Neuronal stem cell (in vitro differentiated cells): Measurements from ENCODE around the gene ZNG1B.
"Not testable (repeated sequence)": the region's sequence is repeated elsewhere in the genome, so short reads cannot be mapped to it uniquely, and the experiment has no call there.

Experiments used
- DNase-seq: peaks from one replicate; pipeline ENCODE4 v3.0.0-alpha.2; 2013; ENCODE audit warnings: low spot score
- H2AFZ ChIP-seq: one replicate; pipeline ENCODE4 v1.6.1; 2013; ENCODE audit warnings: mild to moderate bottlenecking, low read length, inconsistent platforms
- H2AK5ac ChIP-seq: 2 replicates; pipeline ENCODE4 v1.6.1; 2013; ENCODE audit warnings: low read depth, mild to moderate bottlenecking, inconsistent platforms, low read length, moderate library complexity, mixed read lengths
- H2BK120ac ChIP-seq: 2 replicates; pipeline ENCODE4 v1.6.1; 2013; ENCODE audit warnings: low read depth, mild to moderate bottlenecking, inconsistent platforms, low read length, moderate library complexity, mixed read lengths
- H2BK12ac ChIP-seq: one replicate; pipeline ENCODE4 v1.6.1; 2013; ENCODE audit warnings: low read length, inconsistent platforms
- H2BK15ac ChIP-seq: 2 replicates; pipeline ENCODE4 v1.6.1; 2013; ENCODE audit warnings: mild to moderate bottlenecking, low read length, inconsistent platforms, mixed read lengths
- H2BK5ac ChIP-seq: one replicate; pipeline ENCODE4 v1.6.1; 2013; ENCODE audit warnings: inconsistent platforms, mild to moderate bottlenecking, low read length, moderate library complexity
- H3K14ac ChIP-seq: one replicate; pipeline ENCODE4 v1.6.1; 2013; ENCODE audit warnings: low read length, inconsistent platforms
- H3K18ac ChIP-seq: 2 replicates; pipeline ENCODE4 v1.6.1; 2013; ENCODE audit warnings: low read length, inconsistent platforms
- H3K23ac ChIP-seq: 2 replicates; pipeline ENCODE4 v1.6.1; 2013; ENCODE audit warnings: low read depth, mild to moderate bottlenecking, mixed read lengths, low read length, inconsistent platforms; ENCODE audit not compliant: poor library complexity
- H3K27ac ChIP-seq: replicated peaks from 3 replicates; pipeline ENCODE4 v1.5.1; 2013; ENCODE audit warnings: low read length, inconsistent platforms
- H3K27me3 ChIP-seq, 3 experiments: 2 replicates each; pipeline ENCODE4 v1.6.1; 2013; ENCODE audit warnings: low read length in 3 of 3, mild to moderate bottlenecking in 2 of 3, inconsistent platforms in 1 of 3, low read depth in 1 of 3, mixed read lengths in 1 of 3, moderate library complexity in 1 of 3; ENCODE audit not compliant: control insufficient read depth in 3 of 3, insufficient read depth in 3 of 3
- H3K36me3 ChIP-seq, 2 donors: replicated peaks in 1 of 2; 2 replicates each; pipeline ENCODE4 v1.6.1; 2013; ENCODE audit warnings: low read length in 2 of 2; ENCODE audit not compliant: control insufficient read depth in 2 of 2, insufficient read depth in 2 of 2
- H3K4ac ChIP-seq: 2 replicates; pipeline ENCODE4 v1.6.1; 2013; ENCODE audit warnings: inconsistent platforms, mild to moderate bottlenecking, low read length, moderate library complexity
- H3K4me1 ChIP-seq, 2 donors: 1 replicate in 1 of 2; 2 replicates in 1 of 2; pipeline ENCODE4 v1.6.1; 2013; ENCODE audit warnings: low read length in 2 of 2, low read depth in 1 of 2; ENCODE audit not compliant: control insufficient read depth in 2 of 2, insufficient read depth in 1 of 2
- H3K4me2 ChIP-seq: one replicate; pipeline ENCODE4 v1.6.1; 2013; ENCODE audit warnings: mild to moderate bottlenecking, low read length, inconsistent platforms; ENCODE audit not compliant: insufficient read depth, poor library complexity, severe bottlenecking
- H3K4me3 ChIP-seq, 2 donors: 2 replicates each; pipeline ENCODE4 v1.5.1; 2013; ENCODE audit warnings: low read length in 2 of 2, mild to moderate bottlenecking in 2 of 2, inconsistent platforms in 1 of 2, moderate library complexity in 1 of 2
- H3K79me1 ChIP-seq: one replicate; pipeline ENCODE4 v1.6.1; 2013; ENCODE audit warnings: low read depth, mild to moderate bottlenecking, inconsistent platforms, low read length, moderate library complexity
- H3K9ac ChIP-seq: one replicate; pipeline ENCODE4 v1.6.1; 2013; ENCODE audit warnings: mild to moderate bottlenecking, low read depth, low read length, inconsistent platforms; ENCODE audit not compliant: poor library complexity
- H3K9me3 ChIP-seq, 2 donors: replicated peaks in 1 of 2; 2 replicates each; pipeline versions ENCODE3 to v1.6.1; 2013; ENCODE audit warnings: low read length in 2 of 2, mild to moderate bottlenecking in 2 of 2, inconsistent platforms in 1 of 2, low read depth in 1 of 2, mixed read lengths in 1 of 2, moderate library complexity in 1 of 2; ENCODE audit not compliant: control insufficient read depth in 2 of 2, insufficient read depth in 1 of 2
- H4K8ac ChIP-seq: one replicate; pipeline ENCODE4 v1.6.1; 2013; ENCODE audit warnings: low read depth, mild to moderate bottlenecking, inconsistent platforms, low read length, moderate library complexity
- H4K91ac ChIP-seq: one replicate; pipeline ENCODE4 v1.6.1; 2013; ENCODE audit warnings: low read length, low read depth, mild to moderate bottlenecking, inconsistent platforms; ENCODE audit not compliant: poor library complexity
- WGBS, 2 donors: extraction: QIAGEN DNeasy Blood & Tissue Kit; methylation state at CpG; one replicate each; pipeline ENCODE4 v1.1.7; 2013; ENCODE audit warnings: missing lambda C conversion rate in 2 of 2, mixed read lengths in 1 of 2; ENCODE audit not compliant: insufficient read length in 2 of 2, insufficient replicate concordance in 1 of 2; ENCODE audit errors: extremely low coverage in 2 of 2; 5-methylcytosine and 5-hydroxymethylcytosine counted together

The ZNG1B gene

DNA sequence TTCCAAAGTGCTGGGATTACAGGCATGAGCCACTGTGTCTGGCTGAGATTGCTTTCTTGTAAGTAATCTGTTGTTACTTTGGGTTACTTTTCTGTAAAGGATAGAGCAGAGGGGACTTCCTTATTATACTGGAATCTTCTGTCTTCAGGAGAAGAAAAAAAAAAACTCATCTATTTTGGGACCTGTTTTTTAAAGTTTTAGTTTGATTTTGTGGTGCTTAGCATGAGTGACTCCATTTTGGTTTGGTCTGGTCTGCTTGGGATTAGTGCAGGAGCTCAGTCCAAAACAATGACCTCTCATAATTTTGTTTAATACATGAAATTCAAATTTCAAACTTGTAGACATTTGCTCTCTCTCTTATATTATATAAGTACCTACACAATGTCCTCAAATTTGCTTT lies 4.0 kb upstream of the ZNG1B start:
- H3K23ac ChIP-seq, H2BK120ac ChIP-seq, H3K27ac ChIP-seq, H3K9ac ChIP-seq, H4K8ac ChIP-seq, H3K36me3 ChIP-seq, H2AFZ ChIP-seq, H2BK5ac ChIP-seq, H3K4me3 ChIP-seq, H3K4me2 ChIP-seq, H4K91ac ChIP-seq, H2BK15ac ChIP-seq, H2BK12ac ChIP-seq, H3K27me3 ChIP-seq, H2AK5ac ChIP-seq, H3K9me3 ChIP-seq, H3K4me1 ChIP-seq, H3K14ac ChIP-seq, H3K4ac ChIP-seq, H3K18ac ChIP-seq, DNase-seq, H3K79me1 ChIP-seq: not testable (repeated sequence)

GRCh38 chr2:113465770-113466169 lies 28.3 kb downstream of the ZNG1B start:
- H2BK120ac ChIP-seq, H3K4me3 ChIP-seq: not testable (repeated sequence)

DNA sequence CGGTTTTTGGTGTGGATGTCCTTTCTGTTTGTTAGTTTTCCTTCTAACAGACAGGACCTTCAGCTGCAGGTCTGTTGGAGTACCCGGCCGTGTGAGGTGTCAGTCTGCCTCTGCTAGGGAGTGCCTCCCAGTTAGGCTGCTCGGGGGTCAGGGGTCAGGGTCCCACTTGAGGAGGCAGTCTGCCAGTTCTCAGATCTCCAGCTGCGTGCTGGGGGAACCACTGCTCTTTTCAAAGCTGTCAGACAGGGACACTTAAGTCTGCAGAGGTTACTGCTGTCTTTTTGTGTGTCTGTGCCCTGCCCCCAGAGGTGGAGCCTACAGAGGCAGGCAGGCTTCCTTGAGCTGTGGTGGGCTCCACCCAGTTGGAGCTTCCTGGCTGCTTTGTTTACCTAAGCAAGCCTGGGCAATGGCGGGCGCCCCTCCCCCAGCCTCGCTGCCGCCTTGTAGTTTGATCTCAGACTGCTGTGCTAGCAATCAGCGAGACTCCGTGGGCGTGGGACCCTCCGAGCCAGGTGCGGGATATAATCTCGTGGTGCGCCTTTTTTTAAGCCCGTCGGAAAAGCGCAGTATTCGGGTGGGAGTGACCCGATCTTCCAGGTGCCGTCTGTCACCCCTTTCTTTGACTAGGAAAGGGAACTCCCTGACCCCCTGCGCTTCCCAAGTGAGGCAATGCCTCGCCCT lies 39.3 kb downstream of the ZNG1B start:
- H2BK12ac ChIP-seq, H3K36me3 ChIP-seq, H3K27ac ChIP-seq: not testable (repeated sequence)

More at GRCh38 chr2:113465770-113466169, 28.3 kb downstream of the ZNG1B start:
- not testable (repeated sequence) for H3K9me3 ChIP-seq, H3K4ac ChIP-seq, H2AFZ ChIP-seq, H4K91ac ChIP-seq, H3K9ac ChIP-seq, H4K8ac ChIP-seq, H3K4me2 ChIP-seq, DNase-seq, H3K4me1 ChIP-seq, H3K23ac ChIP-seq, H2BK12ac ChIP-seq, H3K36me3 ChIP-seq, H3K27me3 ChIP-seq, H3K27ac ChIP-seq, H2BK5ac ChIP-seq, H3K18ac ChIP-seq, H3K14ac ChIP-seq, H3K79me1 ChIP-seq, H2AK5ac ChIP-seq, H2BK15ac ChIP-seq

GRCh38 chr2:113496527-113496926 lies 59.0 kb downstream of the ZNG1B start:
- not testable (repeated sequence) for H3K4me1 ChIP-seq, H2AFZ ChIP-seq, H3K18ac ChIP-seq, H2BK15ac ChIP-seq, H2BK5ac ChIP-seq, H4K91ac ChIP-seq, H4K8ac ChIP-seq, H2AK5ac ChIP-seq, H3K23ac ChIP-seq, H3K4ac ChIP-seq, H2BK12ac ChIP-seq, DNase-seq, H3K4me3 ChIP-seq, H3K9ac ChIP-seq, H3K9me3 ChIP-seq, H3K27ac ChIP-seq, H3K36me3 ChIP-seq, H3K4me2 ChIP-seq, H3K79me1 ChIP-seq, H2BK120ac ChIP-seq, H3K14ac ChIP-seq
- peaks cover 0 to 10% (median 5%) of the 10 kb centered on the region in 3 experiments for H3K27me3 ChIP-seq
- no CpG with 5 or more reads among the region's 13 CpGs for WGBS, 2 donors

More for the DNA sequence above, 39.3 kb downstream of the ZNG1B start:
- H2AK5ac ChIP-seq, H3K4ac ChIP-seq, H3K79me1 ChIP-seq, H2BK120ac ChIP-seq, H3K9ac ChIP-seq, H3K4me3 ChIP-seq, H4K8ac ChIP-seq, H3K18ac ChIP-seq, H2AFZ ChIP-seq, H2BK5ac ChIP-seq, H3K4me1 ChIP-seq, H2BK15ac ChIP-seq, H3K9me3 ChIP-seq, H3K27me3 ChIP-seq, H4K91ac ChIP-seq, DNase-seq, H3K14ac ChIP-seq, H3K23ac ChIP-seq, H3K4me2 ChIP-seq: not testable (repeated sequence)
- WGBS, 2 donors: no CpG with 5 or more reads among the region's 24 CpGs
